Inferior parietal cortex (tissue), 1 donor: ENCODE measurements around the gene SLC5A3.

Experiments
- DNase-seq: peaks from one replicate; pipeline ENCODE4 v3.0.0-alpha.2; 2016; ENCODE audit errors: extremely low spot score

Gene SLC5A3

DNA sequence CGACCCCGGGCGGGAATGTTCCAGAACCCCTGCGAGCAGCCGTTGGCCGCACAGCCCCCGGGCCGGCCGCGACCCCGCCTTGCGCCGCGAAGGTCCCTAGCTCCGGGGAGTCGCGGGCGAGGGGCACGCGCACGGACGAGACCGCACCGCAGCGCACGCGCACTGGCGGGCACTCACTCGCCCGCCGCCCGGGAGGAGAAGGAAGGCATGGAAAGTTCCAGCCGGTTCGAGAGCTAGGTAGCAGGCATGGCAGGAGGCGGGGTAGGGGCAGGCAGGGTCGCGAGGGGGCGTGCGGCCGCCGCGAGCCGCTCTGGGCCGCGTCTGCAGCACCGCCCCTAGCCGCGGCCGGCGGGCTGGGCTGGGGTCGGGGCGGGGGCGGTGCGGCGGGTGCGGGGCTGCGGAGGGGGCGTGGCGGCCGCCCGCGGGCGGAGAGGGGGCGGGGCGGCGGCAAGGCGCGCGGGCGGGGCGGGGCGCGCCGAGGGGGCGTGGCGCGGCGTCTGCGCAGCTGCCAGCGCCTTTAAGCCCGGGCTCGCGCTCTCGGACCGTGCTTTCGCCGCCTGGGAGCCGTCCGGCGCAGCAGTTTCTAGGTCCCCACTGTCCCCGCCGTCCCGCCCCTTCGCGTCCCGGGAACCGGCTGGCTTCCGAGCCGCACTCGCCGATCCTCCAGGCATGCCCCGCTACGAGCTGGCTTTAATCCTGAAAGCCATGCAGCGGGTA, at the start of gene SLC5A3, which contains the start of gene MRPS6:
Gene SLC5A3, plus strand, starts transcription at position 547 of the 717 bp plus-strand sequence. CDS start 21,621 bp downstream, outside the sequence.
Gene MRPS6, plus strand, starts transcription at position 547 of the 717 bp plus-strand sequence. Its CDS starts 123 bp downstream, at position 670.
- DNase-seq = peak; percentile 79

GRCh38 chr21:34023691-34024373, 49.5 kb upstream of the SLC5A3 start:
- no peak for DNase-seq

- DNase-seq = no peak
Observed at GRCh38 chr21:34024374-34024693, 49.0 kb upstream of the SLC5A3 start.

- no peak for DNase-seq
Observed at GRCh38 chr21:34027721-34028461, 45.5 kb upstream of the SLC5A3 start.

DNA sequence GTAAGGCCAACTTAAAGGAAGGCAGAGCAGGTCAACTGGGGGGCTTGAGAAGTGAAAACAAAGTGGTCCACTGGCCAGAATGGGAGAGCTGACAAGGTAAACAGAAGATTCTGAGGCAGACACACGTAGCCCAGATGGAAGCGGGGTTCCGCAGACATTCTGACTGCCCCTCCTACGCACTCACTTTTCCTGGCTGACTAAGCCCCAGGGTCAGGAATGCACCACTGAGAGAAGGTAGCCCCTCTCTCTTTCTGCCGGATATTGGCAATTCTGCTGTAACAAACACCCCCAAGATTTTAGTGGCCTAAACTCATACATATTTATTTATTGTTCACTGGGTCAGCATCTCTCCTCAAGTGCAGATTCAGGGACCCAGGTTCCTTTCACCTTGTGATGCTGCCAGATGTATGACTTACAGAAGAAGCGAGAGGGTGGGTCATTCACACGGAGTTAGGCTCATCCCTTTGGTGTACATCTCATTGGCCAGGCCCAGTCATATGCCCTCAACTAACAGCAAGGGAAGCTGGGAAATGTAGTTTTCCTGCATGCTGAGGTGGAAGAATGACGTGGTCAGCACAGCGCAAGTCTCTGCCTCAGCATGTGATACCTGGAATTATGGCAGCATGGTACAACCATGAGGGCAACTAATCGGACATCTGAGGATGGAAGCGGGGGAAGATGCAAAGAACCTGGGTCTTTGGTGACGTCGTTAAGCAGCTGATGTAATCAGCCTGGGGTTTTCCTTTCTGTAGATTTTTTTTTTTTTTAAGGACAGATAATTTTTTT, 43.4 kb upstream of the SLC5A3 start:
- peak; percentile 53 for DNase-seq

GRCh38 chr21:34031835-34032370, 41.5 kb upstream of the SLC5A3 start:
- no peak for DNase-seq

DNA sequence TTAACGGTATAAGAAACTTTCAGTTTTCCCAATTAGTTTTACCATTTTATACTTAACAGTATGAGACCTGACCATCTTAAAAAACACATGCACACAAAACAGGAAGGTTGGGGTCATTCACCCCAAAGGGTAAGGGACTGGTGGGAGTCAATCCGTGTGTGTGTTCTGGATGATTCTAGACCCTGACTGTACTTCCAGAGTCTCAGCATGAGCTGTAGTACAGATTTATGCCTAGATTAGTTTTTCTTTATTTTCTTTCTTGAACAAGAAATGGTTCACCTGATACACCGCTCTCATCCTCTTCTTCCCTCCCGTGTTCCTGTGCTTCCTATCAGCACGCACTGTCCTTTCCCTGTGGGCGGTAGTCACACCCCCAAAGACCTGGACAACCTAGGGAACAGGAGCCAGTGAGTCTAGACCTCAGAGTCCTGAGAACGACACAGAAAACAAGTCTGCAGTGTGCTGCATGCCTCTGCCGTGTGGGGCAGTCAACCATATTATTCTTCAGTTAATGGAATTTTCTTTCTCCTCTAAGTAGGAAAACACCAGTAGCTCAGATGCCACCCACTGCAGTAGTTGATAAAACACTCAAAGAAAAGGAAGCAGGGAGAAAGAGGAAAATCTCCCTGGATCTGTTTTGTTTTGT, 38.9 kb upstream of the SLC5A3 start:
- no peak for DNase-seq

GRCh38 chr21:34035619-34036354, 37.6 kb upstream of the SLC5A3 start:
- no peak for DNase-seq

GRCh38 chr21:34037009-34037795, 36.2 kb upstream of the SLC5A3 start:
- DNase-seq = no peak

DNA sequence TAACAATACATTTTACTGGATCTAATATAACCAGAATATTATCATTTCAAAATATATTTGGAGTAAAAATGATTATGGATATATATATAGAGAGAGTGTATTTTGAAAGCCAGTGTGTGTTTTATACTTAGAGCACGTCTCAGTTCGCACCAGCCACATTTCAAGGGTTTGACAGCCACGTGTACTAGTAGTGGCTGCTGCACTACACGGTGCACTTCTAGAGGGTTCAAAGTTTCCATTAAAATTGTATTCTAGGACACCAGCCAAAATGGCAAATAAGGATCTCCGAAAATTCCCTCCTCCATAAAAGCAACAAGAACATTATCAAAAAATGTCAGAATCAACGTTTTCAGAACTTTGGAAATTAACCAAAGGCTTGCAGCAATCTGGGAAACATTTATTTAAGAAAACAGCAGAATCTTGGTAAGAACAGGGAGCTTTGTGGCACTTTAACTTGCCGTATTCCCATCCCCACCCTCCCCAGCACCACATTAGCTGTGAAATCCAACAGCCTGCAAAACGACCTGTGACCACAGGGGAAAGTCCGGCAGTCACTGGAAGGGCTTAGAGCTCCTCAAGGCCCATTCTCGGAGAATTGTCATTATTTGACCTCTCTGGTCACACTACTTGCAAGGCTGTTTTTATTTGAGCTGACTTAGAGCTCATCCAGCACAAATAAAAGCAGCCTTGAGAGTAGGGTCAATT, 33.5 kb upstream of the SLC5A3 start:
- no peak for DNase-seq

DNA sequence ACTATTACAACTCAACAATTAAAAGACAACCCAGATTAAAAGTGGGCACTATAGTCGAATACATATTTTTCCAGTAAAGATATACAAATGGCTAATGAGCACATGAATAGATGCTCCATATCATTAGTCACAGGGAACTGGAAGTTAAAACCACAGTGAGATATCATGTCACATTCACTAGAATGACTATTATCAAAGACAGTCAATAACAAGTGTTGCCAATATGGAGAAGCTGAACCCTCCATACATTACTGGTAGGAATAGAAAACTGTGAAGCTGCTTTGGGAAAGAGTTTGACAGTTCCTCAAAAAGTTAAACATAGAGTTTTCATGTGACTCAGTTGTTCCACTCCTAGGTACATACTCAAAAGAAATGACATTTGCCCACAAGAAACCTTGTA, 30.6 kb upstream of the SLC5A3 start:
- DNase-seq = no peak

DNA sequence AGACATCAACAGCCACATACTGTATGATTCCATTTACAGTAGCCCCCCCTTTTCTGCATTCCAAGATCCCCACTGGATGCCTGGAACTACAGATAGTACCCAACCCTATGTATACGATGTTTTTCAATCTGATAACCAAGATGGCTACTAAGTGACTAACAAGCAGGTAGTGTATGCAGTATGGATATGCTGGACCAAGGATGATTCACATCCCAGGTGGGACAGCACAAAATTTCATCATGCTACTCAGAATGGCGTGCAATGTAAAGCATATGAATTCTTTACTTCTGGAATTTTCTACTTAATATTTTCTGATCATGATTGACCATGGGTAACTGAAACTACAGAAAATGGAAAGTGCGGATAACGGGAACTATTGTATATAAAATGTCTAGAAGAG, 30.0 kb upstream of the SLC5A3 start:
- no peak for DNase-seq

- no peak for DNase-seq
Observed at GRCh38 chr21:34046917-34047316, 26.5 kb upstream of the SLC5A3 start.

DNA sequence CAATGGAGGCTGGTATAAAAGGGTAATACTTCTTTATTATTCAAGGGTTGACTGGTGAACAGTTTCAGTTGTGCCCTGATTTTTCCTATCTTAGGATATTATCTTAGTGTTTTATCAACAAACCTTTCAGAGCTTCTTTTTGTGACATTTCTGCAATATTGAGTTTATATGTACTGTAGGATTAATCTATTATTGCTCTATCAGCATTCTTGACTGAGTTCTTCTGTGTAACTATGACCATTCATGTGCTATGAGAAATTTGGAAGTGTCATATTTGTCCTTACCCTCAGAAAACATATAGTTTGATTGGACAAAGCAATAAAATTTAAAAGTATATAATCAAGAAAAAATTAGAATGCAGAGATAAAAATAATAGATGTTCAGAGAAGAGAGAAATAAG, 25.5 kb upstream of the SLC5A3 start:
- no peak for DNase-seq

DNA sequence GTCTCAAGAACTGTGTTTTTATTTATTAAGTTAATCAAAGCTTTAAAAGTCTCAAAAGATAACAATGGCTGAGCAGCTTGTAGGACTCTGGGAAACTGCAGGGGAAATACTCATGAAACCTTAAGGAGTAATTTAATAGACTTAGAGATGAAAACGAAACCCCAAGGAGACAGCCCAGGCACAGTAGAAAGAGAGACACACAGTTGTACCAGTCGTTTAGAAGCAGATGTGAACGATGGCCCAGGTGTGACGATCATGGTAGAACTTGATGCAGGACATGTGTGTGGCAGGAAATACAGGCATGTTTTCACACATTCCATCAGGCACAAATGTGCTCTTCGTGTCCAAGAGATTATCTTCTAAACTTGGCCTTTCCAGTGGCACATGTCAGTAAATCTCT, 21.2 kb upstream of the SLC5A3 start:
- DNase-seq = no peak

DNA sequence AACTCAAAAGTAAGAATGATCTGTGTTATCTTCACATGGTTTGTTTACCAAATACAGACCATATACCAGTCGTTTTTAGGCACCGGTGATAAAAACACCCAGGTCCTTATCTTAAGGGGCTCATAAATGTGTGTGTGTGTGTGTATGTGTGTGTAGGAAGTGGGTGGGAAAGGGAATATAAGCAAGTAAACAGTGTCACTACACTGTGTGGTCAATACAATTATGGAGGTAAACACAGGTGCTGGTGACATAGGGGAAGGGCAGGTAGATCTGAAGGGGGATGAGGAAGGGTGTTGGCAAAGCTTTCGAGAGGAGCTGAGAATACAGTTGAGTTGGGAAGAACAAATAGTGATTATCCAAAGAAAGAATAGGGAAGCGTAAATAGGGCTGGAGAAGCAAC, 19.1 kb upstream of the SLC5A3 start:
- no peak for DNase-seq

DNA sequence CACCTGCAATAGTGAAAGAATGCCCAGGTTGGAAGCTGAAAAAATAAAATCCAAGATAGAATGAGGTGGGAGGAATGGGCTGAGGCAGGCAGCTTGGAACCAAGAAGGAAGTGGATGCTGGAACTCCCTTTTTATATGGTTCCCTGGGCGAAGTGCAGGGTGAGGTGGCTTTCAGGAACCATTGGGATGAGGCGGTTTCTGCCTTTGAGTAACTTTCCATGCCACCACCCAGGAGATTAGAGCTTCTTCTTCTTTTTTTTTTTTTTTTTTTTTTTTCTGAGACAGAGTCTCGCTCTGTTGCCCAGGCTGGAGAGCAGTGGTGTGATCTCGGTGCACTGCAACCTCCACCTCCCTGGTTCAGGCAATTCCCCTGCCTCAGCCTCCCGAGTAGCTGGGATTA, 17.8 kb upstream of the SLC5A3 start:
- DNase-seq = no peak

DNA sequence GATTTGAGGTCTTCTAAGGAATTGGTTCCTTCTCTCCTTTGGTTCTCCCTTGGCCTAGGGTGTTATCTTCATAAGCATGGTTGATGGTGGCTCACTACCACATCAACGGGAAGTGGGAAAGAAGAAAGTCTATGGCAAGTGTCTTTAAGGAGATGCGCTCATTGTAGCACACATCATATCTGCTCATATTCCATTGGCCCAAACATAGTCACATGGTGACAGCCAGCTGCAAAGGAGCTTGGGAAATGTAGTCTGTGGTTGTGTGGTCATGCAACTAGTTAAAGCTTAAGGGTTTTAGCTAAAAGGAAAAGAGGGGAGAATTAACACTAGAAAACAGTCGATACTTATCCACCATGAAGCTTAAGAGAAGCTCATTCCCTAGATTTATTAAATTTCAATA, 11.4 kb upstream of the SLC5A3 start:
- DNase-seq = no peak

DNA sequence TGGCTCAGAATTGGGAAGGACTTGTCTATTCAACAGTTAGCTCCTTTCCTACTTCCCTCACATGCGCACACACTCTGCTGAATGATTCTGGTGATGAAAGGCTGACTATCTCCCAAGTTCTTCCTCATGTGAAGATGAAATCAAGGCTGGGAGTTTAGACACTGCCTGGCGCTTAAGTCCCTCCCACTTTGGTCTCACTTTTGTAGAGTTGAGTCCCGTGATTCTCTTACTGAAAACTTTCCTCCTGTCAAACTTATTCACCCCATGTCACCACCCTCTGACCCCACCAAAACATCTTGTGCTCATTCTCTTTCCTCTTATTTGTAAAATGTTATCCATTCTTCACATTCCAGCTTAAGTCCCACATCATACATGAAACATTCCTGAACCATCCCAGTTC, 8.4 kb upstream of the SLC5A3 start:
- DNase-seq = no peak
